Brain microvascular endothelial cell (primary cell): Measurements from ENCODE around the gene TMC3.

ENCODE experiments used
- DNase-seq: peaks from one replicate; pipeline ENCODE4 v3.0.0-alpha.2; 2020
- H3K27ac ChIP-seq: fragments of 250-450 bp; sonication (Bioruptor Pico); 2 replicates; pipeline ENCODE4 v1.5.1; 2020; ENCODE audit warnings: mild to moderate bottlenecking, moderate library complexity
- H3K27me3 ChIP-seq: fragments of 250-450 bp; sonication (Bioruptor Pico); replicated peaks from 2 replicates; pipeline ENCODE4 v1.5.1; 2020; ENCODE audit warnings: mild to moderate bottlenecking
- H3K36me3 ChIP-seq: fragments of 250-450 bp; sonication (Bioruptor Pico); replicated peaks from 2 replicates; pipeline ENCODE4 v1.5.1; 2020; ENCODE audit warnings: mild to moderate bottlenecking
- H3K4me3 ChIP-seq: 2 replicates; pipeline ENCODE4 v1.5.1; 2011; ENCODE audit warnings: low read depth, mild to moderate bottlenecking, control low read depth, low read length, moderate library complexity
- CTCF ChIP-seq: IDR thresholded peaks from 2 replicates; pipeline ENCODE4 v1.5.1; 2011; ENCODE audit warnings: low read depth, mild to moderate bottlenecking, moderate library complexity, low read length, control low read depth, inconsistent platforms; ENCODE audit errors: missing control alignments
- in situ Hi-C: cut with HindIII; loops from 2 replicates; pipeline ENCODE4 v1.10.0; 2017; ENCODE audit warnings: low sequenced_read_pairs, low pct_ligation_motif_present

The TMC3 gene

DNA sequence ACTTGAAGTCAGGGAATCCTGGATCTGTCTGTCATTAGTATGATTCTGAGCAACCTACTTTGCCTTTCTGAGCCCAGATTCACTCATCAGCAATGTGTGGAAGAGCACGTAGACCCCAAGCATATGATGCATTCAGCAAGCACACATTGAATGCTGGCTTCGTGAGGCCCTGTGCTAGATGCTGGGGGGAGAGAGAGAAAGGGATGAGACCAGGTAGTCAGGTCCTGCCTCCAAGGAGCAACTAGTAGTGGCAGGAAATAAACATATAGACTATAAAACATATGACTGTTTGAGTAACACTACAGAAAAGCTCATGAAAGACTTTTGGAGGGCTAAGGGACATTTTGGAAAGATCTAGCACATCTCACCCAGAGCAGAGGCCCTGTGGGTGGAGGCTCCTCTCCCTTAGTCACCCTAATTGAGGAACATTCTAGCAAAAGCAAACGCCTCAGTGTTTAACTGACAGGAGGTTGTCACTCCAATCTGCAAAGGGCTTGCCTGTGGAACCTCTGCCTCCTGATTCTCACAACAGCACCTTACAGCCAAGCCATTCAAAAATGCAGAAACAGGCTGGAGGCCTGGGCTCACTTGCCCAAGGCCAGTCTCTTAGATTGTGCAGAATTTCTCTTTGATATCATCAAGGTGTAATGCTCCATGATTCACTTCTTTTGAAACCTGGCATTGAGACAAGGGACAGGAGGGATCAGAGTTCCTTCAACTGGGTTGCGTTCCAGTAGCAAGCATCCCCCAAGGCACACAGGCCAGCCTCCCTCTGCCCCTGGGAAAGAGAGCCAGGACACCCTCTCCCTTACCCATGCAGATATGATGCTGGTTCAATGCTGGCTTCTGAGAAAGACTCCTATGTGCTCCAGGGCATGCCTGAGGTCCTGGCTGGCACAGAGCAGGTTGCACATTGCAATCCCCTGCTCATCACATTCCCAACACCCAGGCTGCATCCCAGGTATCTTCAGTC is 76.1 kb downstream of the TMC3 start:
- no peaks in the 10 kb centered on the region for H3K36me3 ChIP-seq
- no peak for TF ChIP-seq CTCF
- no peak overlapping the region for H3K27ac ChIP-seq
- in situ Hi-C loops, result no loop called here
- no peak for DNase-seq
- H3K27me3 ChIP-seq, result no peaks in the 10 kb centered on the region
- no peak overlapping the region for H3K4me3 ChIP-seq

DNA sequence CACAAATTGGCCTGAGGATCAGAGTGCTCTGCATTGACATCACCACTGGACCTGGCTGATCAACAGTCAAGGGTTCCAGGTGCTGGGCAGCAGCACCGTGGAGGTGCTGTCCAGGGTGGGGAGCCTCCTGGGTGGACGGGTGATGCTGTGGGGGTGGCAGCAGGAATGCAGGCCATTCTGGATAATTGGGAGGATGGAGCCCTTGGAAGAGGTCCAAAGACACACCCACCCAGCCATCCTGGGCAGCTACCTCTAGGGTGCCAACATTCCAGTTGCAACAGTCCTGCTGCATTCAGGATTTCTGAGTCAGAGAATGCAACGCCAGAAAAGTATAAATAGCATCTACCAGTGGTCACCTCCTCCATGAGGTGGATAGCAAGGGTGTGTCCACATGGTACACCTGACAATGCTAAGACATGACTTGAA is 76.9 kb downstream of the TMC3 start:
- no peak for TF ChIP-seq CTCF
- DNase-seq, result no peak
- no peak overlapping the region for H3K4me3 ChIP-seq
- H3K27me3 ChIP-seq, result no peaks in the 10 kb centered on the region
- no peak overlapping the region for H3K27ac ChIP-seq
- no peaks in the 10 kb centered on the region for H3K36me3 ChIP-seq
- in situ Hi-C loops, result no loop called here

DNA sequence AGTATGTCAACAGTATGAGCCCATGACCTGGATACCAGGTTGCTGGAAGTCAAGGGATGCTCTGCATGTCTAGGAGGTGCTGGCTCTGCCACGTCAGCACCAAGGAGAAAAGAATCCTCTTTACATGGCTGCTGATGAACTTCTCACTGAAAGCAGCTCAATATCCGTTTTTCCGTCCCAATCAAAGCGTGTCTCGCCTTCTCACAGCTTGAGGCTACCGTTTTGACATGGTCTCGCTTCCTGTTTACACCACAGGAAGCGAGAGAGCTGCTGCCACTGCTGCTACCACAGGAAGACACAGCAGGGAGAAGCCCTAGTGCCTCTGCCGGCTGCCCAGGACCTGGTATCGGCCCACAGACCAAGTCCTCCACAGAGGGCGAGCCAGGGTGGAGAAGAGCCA is 77.3 kb downstream of the TMC3 start:
- no peak for TF ChIP-seq CTCF
- no peaks in the 10 kb centered on the region for H3K27me3 ChIP-seq
- no peak overlapping the region for H3K4me3 ChIP-seq
- H3K36me3 ChIP-seq, result no peaks in the 10 kb centered on the region
- no peak overlapping the region for H3K27ac ChIP-seq
- in situ Hi-C loops, result no loop called here
- DNase-seq, result no peak

DNA sequence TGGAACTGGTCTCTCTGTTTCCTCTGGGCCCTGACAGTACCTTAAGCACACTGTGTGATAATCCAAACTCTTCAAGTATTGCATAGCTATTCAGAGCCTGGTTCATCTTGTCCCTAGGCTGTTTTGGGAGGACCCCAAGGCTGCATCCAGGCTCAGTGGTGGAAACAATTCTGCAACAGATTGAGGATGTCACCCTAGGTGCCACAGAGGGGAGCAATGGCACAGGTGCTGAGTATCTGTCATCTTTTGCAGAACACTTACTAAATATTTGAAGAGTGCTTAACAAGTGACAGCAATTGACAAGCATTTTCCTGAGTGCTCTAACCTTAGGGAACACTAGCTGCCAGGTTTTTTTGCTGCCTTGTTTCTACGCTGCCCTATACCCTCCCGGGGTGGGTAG is 77.8 kb downstream of the TMC3 start:
- in situ Hi-C loops, result no loop called here
- no peak for TF ChIP-seq CTCF
- no peaks in the 10 kb centered on the region for H3K27me3 ChIP-seq
- DNase-seq, result no peak
- no peaks in the 10 kb centered on the region for H3K36me3 ChIP-seq
- H3K4me3 ChIP-seq, result no peak overlapping the region
- H3K27ac ChIP-seq, result no peak overlapping the region

DNA sequence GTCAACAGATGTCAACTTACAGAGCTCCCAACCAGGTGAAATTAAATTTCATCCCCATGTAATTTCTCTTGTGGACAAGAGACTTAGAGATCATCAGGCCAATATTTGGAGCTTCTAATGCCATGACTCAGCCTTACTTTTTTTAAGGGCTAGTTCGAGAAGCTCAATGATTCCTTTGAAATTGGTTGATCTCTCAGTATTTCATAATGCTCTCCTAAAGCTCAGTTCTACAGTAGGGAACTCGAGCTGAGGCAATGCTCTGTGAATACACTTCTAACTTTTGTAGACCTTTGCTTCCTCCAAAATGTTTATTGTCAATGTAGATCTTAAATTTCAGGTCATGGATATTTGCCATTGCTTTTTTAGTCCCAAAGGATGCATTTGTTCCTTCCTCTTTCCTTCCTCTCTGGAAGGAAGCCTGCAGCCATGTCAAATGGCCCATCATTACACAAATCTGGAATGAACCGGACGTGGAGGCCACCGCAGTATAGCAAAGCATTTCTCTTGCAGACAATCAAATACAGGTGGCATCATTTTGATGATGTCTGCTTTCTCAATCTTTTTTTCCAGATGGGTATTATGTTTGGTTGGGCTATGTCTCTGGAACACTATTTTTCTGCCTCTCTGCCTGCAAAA is 78.4 kb downstream of the TMC3 start:
- Histone ChIP-seq H3K4me3 (no peak overlapping the region), H3K27me3 (no peaks in the 10 kb centered on the region), H3K36me3 (no peaks in the 10 kb centered on the region), H3K27ac (no peak overlapping the region)
- in situ Hi-C loops, result no loop called here
- no peak for DNase-seq
- no peak for TF ChIP-seq CTCF
